Globus pallidus (tissue), 1 donor: ENCODE data around the gene POC5.
"Not testable (repeated sequence)": the region's sequence is repeated elsewhere in the genome, so short reads cannot be mapped to it uniquely, and the experiment has no call there.

Experiments
- DNase-seq: peaks from one replicate; pipeline ENCODE4 v3.0.0-alpha.2; 2015; ENCODE audit warnings: low spot score

The POC5 gene

GRCh38 chr5:75701856-75702255 is 15.4 kb downstream of the POC5 start:
- no peak for DNase-seq

- not testable (repeated sequence) for DNase-seq
Measured at GRCh38 chr5:75695472-75696351, 21.5 kb downstream of the POC5 start.

DNA sequence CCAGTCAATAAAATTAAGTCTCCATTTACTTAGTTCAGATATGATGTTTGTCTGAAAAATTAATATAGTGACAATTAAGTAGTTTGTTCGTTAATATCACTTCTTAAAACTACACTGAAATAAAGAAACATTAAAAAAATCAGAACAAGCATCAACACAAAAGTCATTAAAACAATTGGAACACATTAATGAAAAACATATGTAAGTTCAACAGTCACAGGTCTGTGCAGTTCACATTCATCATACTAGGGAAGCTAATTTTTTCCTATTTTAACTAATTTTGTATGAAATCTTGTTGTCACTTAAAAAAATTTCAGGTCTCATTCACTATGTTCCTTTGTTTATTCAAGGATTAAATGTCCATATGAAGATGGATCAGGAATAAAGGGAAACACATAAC is 22.5 kb downstream of the POC5 start:
- no peak for DNase-seq

GRCh38 chr5:75690669-75691068 is 26.6 kb downstream of the POC5 start:
- no peak for DNase-seq

GRCh38 chr5:75686480-75686879 is 30.8 kb downstream of the POC5 start:
- DNase-seq: no peak

- DNase-seq: no peak
Measured at GRCh38 chr5:75685141-75685540, 32.1 kb downstream of the POC5 start.

- DNase-seq: no peak
Measured at GRCh38 chr5:75681125-75681830, 36.0 kb downstream of the POC5 start.

DNA sequence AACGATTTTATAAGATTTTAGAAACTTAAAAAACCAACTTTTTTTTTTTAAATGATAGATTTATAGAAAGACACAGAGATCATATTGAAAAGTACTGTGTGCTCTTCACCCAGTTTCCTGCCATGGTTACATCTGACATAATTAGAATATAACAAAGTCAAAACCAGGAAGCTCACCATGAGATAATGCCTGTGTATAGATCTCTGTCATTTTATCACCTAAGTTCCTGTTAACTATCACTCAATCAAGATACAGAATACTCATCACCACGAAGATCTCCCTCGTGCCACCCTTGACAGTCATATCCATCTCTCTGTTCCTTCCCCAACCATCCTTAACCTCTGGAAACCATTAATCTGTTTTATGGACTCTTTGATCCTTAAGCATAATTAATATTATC is 39.1 kb downstream of the POC5 start:
- no peak for DNase-seq

DNA sequence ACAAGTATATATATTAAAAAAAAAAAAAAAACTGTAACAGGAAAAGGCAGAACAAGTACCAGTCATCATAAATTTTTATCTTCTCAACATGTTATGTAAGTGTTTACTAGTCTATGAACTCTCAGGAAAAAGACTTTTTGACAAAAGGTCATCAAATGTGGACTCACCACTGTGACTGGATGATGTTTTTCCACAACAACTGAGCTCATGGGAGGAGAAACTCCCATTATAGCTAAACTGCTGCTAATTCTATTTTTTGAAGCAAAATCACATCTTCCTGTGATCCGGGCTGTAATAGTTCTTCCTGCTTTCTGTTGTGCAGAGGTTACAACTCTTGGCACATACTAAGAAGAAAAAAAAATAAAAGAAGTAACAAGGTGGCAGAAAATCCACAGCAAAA is 39.6 kb downstream of the POC5 start:
- DNase-seq: no peak

DNA sequence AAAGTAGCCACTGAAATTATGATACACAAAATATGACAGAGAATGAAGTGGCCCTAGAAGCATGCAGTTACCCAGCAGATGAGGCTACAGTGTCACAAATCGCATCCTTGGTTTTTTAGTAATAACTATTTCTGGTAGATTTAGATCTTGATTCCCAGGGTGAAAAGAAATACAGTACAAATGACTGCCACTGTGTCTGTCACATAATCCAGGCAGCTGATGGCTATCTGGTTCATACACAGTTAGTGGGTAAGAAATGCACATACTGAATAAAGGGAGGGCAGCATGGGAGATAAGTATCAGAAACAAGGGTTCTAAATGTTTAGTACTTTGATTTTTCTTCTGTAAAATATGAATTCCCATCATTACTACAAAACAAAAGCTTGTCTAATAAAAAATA is 41.5 kb downstream of the POC5 start:
- no peak for DNase-seq

GRCh38 chr5:75672616-75673015 is 44.6 kb downstream of the POC5 start:
- DNase-seq: no peak

- no peak for DNase-seq
Measured at GRCh38 chr5:75671506-75671905, 45.7 kb downstream of the POC5 start.

DNA sequence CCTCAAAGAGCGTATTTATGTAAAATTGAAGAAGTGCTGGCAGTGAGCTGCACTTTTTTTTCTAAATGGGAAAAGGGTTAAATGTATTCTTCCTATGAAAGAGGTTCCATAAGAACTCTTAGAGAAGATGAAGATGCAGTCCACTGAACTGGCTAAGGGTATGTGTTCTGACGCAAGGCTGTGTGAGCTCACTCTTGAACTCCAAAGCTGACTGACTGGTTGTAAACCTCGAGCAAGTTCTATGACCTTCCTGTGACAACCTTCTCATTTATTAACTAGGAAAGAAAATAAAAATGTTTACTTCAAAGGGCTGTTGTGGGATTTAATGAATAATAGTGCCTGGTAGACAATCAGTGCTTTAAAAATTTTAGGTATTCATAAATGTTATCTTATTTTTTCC is 46.7 kb downstream of the POC5 start:
- DNase-seq: no peak

DNA sequence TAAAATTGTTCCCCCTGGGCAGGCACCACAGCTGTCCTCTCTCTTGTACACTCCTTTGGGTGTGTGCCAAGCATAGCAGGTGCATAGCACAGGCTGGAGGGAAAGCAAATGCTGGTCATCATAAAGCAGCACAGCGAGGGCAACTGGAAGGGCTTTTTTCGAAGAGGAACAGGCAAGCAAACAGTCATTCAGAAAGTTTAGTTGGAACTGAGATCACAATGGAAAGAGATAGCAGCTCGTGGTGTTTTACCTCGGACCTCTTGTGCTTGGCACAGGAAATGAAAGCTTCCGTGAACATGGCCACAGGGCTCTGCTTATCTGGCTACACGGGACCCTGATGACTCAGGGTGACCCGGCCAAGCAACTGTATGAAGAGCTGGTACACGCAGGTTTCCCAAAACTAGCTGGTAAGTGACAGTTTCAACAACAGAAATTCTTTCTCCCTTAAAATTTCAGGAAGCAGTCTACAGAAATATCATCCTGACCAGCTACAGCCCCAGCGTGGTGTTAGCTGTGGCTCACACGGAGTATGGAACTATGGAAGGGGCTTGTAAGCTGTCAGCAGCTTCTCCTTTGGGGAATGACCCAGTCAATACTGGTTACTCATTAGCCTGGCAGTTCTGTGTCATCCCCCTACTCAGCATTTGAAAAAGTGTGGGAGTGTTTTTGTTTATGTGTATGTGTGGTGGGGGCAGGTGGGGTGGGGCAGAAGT is 48.1 kb downstream of the POC5 start:
- DNase-seq: no peak

DNA sequence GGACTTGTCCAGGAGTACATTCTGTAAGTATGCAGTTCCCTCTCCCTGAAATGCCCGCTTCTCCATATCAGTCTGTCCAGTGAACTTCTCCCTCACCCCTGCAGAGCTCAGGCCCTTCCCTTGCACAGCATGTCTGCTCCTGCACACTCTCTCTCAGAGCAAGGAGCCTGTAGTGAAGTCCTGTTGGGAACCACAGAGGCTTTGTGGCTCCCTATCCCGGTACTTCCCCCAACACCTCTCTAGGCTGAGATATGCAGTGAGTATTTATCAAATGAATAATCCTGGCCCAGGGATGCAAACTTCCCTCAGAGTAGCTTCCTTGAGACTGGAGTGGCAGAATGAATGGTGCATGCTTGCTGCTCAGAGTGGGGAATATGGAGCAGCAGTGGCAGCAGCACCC is 48.8 kb downstream of the POC5 start:
- no peak for DNase-seq

DNA sequence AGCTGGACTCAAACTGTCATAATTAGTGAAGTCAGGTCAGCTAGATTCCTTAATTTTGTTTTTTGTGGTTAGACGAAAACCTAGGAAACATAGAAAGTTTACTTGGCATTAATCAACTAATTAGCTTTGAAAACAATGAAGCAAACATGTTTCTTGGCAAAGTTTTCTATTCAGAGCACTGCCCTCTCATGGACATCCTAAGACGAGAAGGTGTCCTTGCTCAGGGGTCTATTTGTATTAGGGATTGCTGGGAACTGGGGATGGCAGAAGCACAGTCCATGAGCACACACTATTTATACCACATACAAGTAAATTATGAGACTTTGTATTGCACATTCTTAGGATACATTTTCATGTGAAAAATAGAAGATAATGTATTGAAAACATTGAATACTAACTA is 49.7 kb downstream of the POC5 start:
- DNase-seq: no peak

DNA sequence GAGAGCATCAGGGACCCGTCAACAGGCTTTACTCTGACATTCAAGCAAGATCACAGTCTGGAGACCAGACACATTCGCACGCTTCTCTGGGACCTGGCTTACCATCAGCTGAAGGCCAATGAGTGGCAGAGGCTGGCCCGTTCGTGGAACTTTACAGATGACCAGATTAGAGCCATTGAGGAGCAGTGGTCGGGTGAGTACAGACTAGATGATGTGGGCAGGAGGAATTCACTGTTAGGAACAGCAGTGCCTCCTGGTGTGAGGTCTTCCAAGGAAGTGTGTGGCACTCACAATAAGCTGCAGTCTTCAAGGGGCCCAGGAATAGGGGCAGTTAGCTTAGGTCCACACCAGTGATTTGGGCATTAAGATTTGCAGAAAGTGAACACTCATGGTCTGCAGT is 50.4 kb downstream of the POC5 start:
- no peak for DNase-seq

- DNase-seq: no peak
Measured at GRCh38 chr5:75664979-75665378, 52.3 kb downstream of the POC5 start.

GRCh38 chr5:75663579-75664284 is 53.5 kb downstream of the POC5 start:
- DNase-seq: no peak

DNA sequence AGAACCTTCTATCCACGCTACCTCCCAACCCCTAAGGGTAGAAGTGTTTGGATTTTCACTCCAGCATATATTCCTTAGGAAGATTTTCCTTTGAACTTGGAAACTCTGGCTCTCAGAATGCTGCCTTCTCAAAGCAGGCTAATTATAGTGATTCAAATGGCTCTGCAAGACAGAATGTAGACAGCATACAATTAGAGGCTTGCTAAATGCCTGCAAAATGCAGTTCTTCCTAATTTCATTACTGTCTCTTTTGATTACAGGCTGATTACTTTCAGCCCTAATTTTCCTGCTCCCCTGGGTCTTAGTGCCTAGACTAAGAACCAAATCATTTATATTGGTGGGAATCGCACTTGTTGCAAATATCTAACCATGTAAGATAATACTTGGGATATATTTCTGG is 55.2 kb downstream of the POC5 start:
- no peak for DNase-seq

DNA sequence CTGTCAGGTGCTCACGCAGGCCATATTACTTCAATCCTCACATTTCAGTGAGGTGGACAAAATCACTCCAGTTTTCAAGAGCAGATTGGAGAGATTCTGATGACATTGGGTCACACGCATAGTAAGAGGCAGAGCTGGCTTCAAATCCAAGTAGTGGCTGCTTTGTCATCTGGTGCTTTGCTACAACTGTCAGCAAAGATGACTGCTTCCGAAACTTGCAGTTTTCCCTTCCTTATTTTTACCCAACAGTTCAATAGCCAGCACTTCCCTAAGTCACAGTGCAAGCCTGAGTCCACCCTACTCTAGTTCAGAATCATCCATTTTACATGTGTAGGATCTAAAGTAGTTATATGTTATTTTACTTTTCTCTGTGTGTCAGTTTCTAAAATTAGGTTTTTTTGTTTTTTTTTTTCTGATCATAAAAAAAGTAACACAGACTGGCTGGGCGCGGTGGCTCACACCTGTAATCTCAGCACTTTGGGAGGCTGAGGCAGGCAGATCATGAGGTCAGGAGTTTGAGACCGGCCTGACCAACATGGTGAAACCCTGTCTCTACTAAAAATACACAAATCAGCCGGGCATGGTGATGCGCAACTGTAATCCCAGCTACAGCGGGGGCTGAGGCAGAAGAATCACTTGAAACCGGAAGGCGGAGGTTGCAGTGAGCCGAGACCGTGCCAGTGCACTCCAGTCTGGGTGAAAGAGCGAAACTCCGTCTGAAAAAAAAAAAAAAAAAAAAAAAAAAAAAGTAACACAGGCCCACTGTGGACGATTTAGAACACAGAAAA is 56.4 kb downstream of the POC5 start:
- no peak for DNase-seq
